Esophagus (tissue), 2 donors: ENCODE measurements around the gene RNF5. TPM values are rescaled to one million over a fixed set of nuclear protein-coding genes. Genes with fewer than 3 reads are reported as not detected.
A peak's percentile ranks its signal among the peaks of the same experiment; 100 is the strongest.

Source experiments
- H3K27ac ChIP-seq, 2 donors: one replicate each; pipeline ENCODE4 v1.5.1; 2013; ENCODE audit warnings: low read depth in 2 of 2, mild to moderate bottlenecking in 2 of 2, inconsistent platforms in 1 of 2, low read length in 1 of 2, moderate library complexity in 1 of 2
- H3K27me3 ChIP-seq, 2 donors: one replicate each; pipeline ENCODE4 v1.6.1; 2013; ENCODE audit warnings: low read length in 2 of 2, control low read depth in 1 of 2, mild to moderate bottlenecking in 1 of 2; ENCODE audit not compliant: insufficient read depth in 2 of 2, control insufficient read depth in 1 of 2
- H3K36me3 ChIP-seq, 2 donors: one replicate each; pipeline ENCODE4 v1.6.1; 2013; ENCODE audit warnings: low read length in 1 of 2; ENCODE audit not compliant: control insufficient read depth in 2 of 2, insufficient read depth in 2 of 2
- H3K4me1 ChIP-seq, 2 donors: one replicate each; pipeline ENCODE4 v1.6.1; 2013; ENCODE audit warnings: low read length in 1 of 2; ENCODE audit not compliant: control insufficient read depth in 2 of 2, insufficient read depth in 2 of 2
- H3K4me3 ChIP-seq, 2 donors: one replicate each; pipeline ENCODE4 v1.5.1; 2013; ENCODE audit warnings: low read length in 2 of 2, mild to moderate bottlenecking in 2 of 2, low read depth in 1 of 2, moderate library complexity in 1 of 2
- H3K9me3 ChIP-seq, 2 donors: one replicate each; pipeline ENCODE4 v1.6.1; 2013; ENCODE audit warnings: mild to moderate bottlenecking in 2 of 2, low read depth in 1 of 2, low read length in 1 of 2, moderate library complexity in 1 of 2; ENCODE audit not compliant: control insufficient read depth in 2 of 2, insufficient read depth in 1 of 2
- WGBS, 2 donors: extraction: QIAGEN DNeasy Blood & Tissue Kit; methylation state at CpG; one replicate each; pipeline ENCODE4 v1.1.7; 2013; 5-methylcytosine and 5-hydroxymethylcytosine counted together
- polyA plus RNA-seq, 2 donors: library from polyadenylated mRNA; stranded (reverse); fragments of 200-250 nt; gene quantifications; one replicate each; pipeline ENCODE4 v1.2.3, GENCODE V29; 2013
- donor health status: healthy with polysubstance abuse.
- donor health status: Bipolar disorder and iron deficiency.

Gene RNF5
- polyA plus RNA-seq, 2 donors: 36.3 to 44.9 TPM

DNA sequence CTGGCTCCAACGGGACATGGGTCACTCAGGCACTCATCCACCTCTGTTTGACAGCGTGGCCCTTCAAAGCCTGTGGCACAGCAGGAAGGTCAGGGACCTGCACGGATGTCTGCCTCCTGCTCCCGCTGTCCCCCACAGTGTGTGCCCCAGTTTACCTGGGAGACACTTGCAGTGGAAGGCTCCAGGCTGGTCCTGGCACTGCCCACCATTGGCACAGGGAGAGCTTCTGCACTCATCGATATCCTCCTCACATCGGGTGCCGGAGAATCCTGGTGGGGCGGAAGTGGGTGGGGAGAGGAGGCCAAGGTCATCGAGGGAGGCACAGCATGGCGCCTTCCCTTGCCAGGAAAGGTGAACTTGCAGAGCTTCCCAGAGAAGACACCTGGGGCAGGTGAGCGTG lies 38.8 kb downstream of the RNF5 start:
- Histone ChIP-seq H3K36me3 (no peaks in the 10 kb centered on the region), H3K4me3 (no peak overlapping the region), H3K27ac (no peak overlapping the region), H3K9me3 (no peaks in the 10 kb centered on the region), H3K27me3 (no peaks in the 10 kb centered on the region), H3K4me1 (no peaks in the 10 kb centered on the region)
- 91 to 93% methylated on average over 11 of the region's 11 CpGs for WGBS, 2 donors

DNA sequence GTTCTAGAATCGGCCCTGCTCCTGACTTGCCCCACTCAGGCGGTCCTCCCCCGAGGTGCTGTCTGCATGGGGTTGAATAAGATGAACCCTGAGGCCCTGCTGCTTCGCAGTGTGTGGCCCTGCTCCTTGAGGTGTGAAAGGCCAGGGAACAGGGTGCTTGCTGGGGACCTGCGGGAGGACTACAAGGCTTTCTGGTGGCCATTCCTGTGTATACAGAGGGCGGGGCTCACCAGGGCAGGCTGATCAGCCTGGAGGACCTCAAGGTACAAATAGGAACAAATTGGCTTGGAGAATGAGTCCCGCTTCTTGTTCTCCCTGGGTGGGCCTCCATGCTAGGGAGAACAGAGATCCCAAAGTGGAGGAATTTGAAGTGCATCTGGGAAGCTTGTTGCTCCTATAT lies 40.0 kb downstream of the RNF5 start:
- no peak overlapping the region for H3K27ac ChIP-seq
- H3K4me1 ChIP-seq: peaks cover 0 to 4% of the 10 kb centered on the region in 2 donors
- H3K4me3 ChIP-seq: no peak overlapping the region
- H3K27me3 ChIP-seq: no peaks in the 10 kb centered on the region
- H3K36me3 ChIP-seq: no peaks in the 10 kb centered on the region
- H3K9me3 ChIP-seq: no peaks in the 10 kb centered on the region
- 78 to 83% methylated on average over 7 of the region's 7 CpGs for WGBS, 2 donors

DNA sequence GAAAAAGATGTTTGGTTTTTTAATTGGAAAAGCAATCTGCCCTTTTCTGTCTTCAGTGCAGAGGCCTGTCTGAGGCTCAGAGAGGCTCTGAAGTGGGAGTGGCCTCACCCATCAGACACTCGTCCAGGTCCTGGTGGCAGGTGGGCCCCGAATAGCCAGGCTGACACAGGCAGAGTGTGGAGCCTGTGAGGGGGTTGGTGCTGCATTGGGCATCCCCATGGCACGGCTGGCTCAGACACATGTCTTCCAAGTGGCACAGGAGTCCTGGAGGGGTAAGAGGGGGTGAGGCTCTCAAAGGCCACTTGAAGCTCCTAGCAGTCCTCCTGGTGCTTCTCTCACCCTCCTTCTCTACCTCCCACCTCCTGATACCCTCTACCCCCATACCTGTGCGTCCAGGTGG lies 41.8 kb downstream of the RNF5 start:
- Histone ChIP-seq H3K27ac (no peak overlapping the region), H3K27me3 (no peaks in the 10 kb centered on the region), H3K4me1 (peaks cover 0 to 9% of the 10 kb centered on the region in 2 donors), H3K36me3 (no peaks in the 10 kb centered on the region), H3K9me3 (no peaks in the 10 kb centered on the region), H3K4me3 (no peak overlapping the region)
- WGBS, 2 donors: 73 to 85% methylated on average over 4 of the region's 4 CpGs

DNA sequence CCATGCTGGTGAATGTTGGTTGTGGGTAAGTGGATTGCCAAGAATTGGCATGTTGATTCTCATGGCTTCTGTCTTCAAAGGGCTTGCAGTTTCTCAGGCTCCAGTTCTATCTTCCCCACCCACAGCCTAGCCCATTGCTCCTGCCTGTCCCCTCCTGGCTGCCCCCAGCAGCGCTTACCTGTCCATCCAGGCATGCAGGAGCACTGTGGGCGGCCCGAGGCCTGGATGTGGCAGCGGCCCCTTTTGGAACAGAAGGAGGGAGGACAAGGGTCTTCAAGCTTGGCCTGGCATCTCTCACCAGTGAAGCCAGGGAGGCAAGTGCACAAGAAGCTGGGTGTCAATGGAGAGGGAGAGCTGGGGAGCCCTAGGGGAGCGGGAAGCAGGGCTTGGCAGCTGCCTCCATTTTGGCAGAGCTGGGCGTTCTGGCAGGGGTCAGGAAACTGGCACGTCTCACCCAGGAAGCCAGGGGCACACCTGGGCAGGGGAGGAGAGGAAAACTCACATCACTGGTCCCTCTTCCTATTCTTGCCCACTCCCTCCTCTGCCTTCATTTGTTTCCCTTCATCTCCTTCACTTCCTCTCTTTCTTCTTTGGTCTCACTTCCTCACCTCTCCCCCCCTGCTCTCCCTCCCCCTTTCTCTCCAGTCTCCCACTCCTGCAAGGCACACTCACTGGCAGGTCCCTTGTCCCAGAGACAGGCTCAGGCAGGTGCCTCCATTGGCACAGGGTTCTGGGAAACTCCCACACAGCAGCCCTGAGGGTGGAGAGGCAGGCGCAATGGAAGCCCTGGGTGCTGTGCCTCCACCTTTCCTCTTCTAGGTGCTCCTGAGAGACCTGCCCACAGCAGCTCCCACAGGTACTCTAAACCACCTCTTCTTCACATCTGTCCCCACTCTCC lies 44.4 kb downstream of the RNF5 start:
- no peaks in the 10 kb centered on the region for H3K9me3 ChIP-seq
- WGBS, 2 donors: 57 to 61% methylated on average over 8 of the region's 8 CpGs
- H3K4me1 ChIP-seq: peaks cover 0 to 9% of the 10 kb centered on the region in 2 donors
- H3K36me3 ChIP-seq: no peaks in the 10 kb centered on the region
- H3K27me3 ChIP-seq: no peaks in the 10 kb centered on the region
- H3K27ac ChIP-seq: peak overlapping the region in 1 of 2 donors; percentile 58
- no peak overlapping the region for H3K4me3 ChIP-seq

DNA sequence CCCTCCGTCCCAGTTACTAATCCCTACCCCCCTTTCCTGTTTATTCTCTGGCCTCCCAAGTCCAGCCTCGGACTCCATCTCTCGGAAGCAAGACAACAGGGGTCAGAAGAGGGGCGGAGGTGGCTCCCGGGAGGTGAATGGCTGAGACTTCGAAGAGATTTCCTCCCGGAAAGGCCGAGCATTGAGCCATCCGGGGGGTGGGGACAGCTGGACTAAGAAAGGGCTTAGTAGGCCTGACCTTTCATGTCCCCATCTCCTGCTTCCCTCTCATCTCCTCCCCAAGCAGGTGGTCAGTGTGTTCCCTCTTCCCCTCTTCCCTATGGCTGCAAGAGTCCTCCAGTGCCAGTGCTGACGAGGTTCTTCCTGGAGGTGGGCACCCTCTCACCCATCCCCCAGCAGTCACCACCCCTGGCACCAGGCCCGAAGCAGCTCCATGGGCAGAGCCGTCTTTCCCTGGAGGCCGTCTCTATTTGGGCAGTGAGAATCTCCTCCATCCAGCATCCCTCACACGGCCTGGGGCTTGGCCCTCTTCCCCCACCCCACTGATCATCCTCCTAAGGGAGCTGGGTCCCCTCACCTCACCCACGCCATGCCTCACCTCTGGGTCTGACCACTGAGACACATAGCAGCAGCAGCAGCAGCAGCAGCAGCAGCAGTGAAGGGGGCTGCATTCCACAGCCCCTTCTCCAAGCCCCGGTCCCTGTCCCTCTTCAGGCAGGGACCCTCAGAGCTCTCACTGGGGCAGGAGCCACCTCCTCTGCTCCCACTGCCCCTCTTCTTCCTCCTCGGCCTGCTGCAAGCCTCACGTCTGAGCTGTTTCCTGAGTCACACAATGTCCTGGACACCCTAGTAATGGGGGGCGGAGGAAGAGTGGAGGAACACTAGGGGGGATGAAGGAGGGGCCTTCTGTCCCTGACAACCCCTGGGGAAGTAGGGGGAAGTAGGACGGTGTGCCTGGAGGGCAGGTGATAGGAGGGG lies 45.3 kb downstream of the RNF5 start, which contains the start of gene NOTCH4:
NOTCH4 (minus strand) TSS at position 810 of the 978 bp plus-strand sequence; CDS start at position 671, 139 bp downstream.
- Histone ChIP-seq H3K9me3 (no peaks in the 10 kb centered on the region), H3K27me3 (no peaks in the 10 kb centered on the region), H3K36me3 (no peaks in the 10 kb centered on the region), H3K27ac (peak within 1 kb of the TSS in 1 of 2 donors; percentile 58), H3K4me1 (peaks cover 0 to 9% of the 10 kb centered on the region in 2 donors), H3K4me3 (peak within 1 kb of the TSS in 1 of 2 donors; percentile 30)
- 32 to 46% methylated on average over 20 of the region's 20 CpGs for WGBS, 2 donors

DNA sequence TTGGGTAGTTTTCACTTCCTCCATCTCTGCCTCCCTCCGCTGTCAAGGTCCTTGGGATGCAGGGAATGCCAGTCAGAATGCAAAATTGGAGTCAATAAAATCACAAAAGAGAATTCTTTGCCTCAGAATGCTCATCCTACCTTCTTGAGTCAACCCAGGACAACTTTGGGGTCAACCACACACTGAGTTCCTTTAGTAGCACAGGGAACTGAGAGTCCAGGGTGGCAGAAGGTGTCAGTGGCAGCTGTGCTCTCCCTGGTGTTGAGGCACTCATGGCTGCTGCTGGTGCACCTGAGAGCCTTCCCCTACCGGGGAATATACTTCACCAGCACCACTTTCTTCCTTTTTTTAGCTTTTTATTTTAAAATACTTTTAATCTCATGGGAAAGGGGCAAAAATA lies 46.5 kb downstream of the RNF5 start:
- Histone ChIP-seq H3K4me3 (no peak overlapping the region), H3K4me1 (peaks cover 0 to 9% of the 10 kb centered on the region in 2 donors), H3K36me3 (no peaks in the 10 kb centered on the region), H3K27ac (no peak overlapping the region), H3K9me3 (no peaks in the 10 kb centered on the region), H3K27me3 (no peaks in the 10 kb centered on the region)
- WGBS, 2 donors: 82 to 88% methylated on average over 2 of the region's 2 CpGs

DNA sequence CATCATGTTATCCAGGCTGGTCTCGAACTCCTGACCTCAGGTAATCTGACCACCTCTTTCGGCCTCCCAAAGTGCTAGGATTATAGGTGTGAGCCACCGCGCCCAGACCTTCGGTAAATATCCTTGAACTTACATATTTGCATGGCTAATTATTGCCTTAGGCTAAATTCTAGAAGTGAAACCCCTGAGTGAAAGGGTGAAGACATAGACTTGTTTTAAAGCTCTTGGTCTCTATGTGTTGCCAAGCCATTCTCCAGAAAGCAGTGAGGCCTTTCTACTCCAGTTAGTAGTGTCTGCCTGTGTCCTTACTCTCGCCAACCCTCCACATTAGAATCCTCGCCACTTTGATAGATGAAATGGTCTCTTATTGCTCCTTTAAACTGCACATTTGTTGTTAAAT lies 48.2 kb downstream of the RNF5 start:
- H3K27ac ChIP-seq: no peak overlapping the region
- WGBS, 2 donors: 86 to 91% methylated on average over 7 of the region's 7 CpGs

More for the DNA sequence above, 48.2 kb downstream of the RNF5 start:
- Histone ChIP-seq H3K36me3 (no peaks in the 10 kb centered on the region), H3K4me3 (no peak overlapping the region), H3K4me1 (peaks cover 0 to 9% of the 10 kb centered on the region in 2 donors), H3K27me3 (no peaks in the 10 kb centered on the region), H3K9me3 (no peaks in the 10 kb centered on the region)

Other genes starting within 250 kb of the RNF5 start
- gene CFB, start 232.3 kb upstream of the RNF5 start, polyA plus RNA-seq: 10 to 100 TPM; 15.9 to 19.6 TPM
- 10 to 100 TPM; 30.2 to 49.3 TPM for gene NELFE, start 219.4 kb upstream of the RNF5 start, polyA plus RNA-seq
- 10 to 100 TPM; 39.1 to 58.0 TPM for gene SKIC2, start 219.2 kb upstream of the RNF5 start, polyA plus RNA-seq
- gene DXO, start 206.3 kb upstream of the RNF5 start, polyA plus RNA-seq: 10 to 100 TPM; 11.8 to 16.5 TPM
- gene C4A, start 196.3 kb upstream of the RNF5 start, polyA plus RNA-seq: 10 to 100 TPM in 1 of 2 donors, 1 to 10 TPM in 1; 6.9 to 13.1 TPM
- gene C4B, start 163.6 kb upstream of the RNF5 start, polyA plus RNA-seq: 10 to 100 TPM in 1 of 2 donors, 1 to 10 TPM in 1; 5.3 to 15.0 TPM
- gene CYP21A2, start 140.0 kb upstream of the RNF5 start, polyA plus RNA-seq: under 1 TPM; 0.43 to 0.47 TPM
- 10 to 100 TPM; 14.8 to 15.5 TPM for gene TNXB, start 69.1 kb upstream of the RNF5 start, polyA plus RNA-seq
- 10 to 100 TPM; 47.5 to 60.2 TPM for gene ATF6B, start 50.2 kb upstream of the RNF5 start, polyA plus RNA-seq
- 10 to 100 TPM in 1 of 2 donors, 1 to 10 TPM in 1; 8.1 to 13.7 TPM for gene FKBPL, start 48.1 kb upstream of the RNF5 start, polyA plus RNA-seq
- 1 to 10 TPM; 1.8 to 2.3 TPM for gene PRRT1, start 26.5 kb upstream of the RNF5 start, polyA plus RNA-seq
- gene PPT2, start 24.3 kb upstream of the RNF5 start, polyA plus RNA-seq: 10 to 100 TPM; 20.7 to 21.6 TPM
- 10 to 100 TPM; 18.5 to 27.7 TPM for gene EGFL8, start 13.8 kb upstream of the RNF5 start, polyA plus RNA-seq
- gene AGPAT1, start 2.3 kb upstream of the RNF5 start, polyA plus RNA-seq: 10 to 100 TPM; 15.3 to 18.3 TPM
- 1 to 10 TPM; 3.5 to 8.3 TPM for gene AGER, start 5.8 kb downstream of the RNF5 start, polyA plus RNA-seq
- 10 to 100 TPM; 29.4 to 49.8 TPM for gene PBX2, start 11.8 kb downstream of the RNF5 start, polyA plus RNA-seq
- gene GPSM3, start 14.2 kb downstream of the RNF5 start, polyA plus RNA-seq: 1 to 10 TPM; 4.0 to 4.6 TPM
- 10 to 100 TPM in 1 of 2 donors, 1 to 10 TPM in 1; 6.5 to 17.8 TPM for gene NOTCH4, start 45.7 kb downstream of the RNF5 start, polyA plus RNA-seq
- gene TSBP1, start 193.5 kb downstream of the RNF5 start, polyA plus RNA-seq: not detected
- gene BTNL2, start 228.8 kb downstream of the RNF5 start, polyA plus RNA-seq: not detected